Neural cell (in vitro differentiated cells): ENCODE data around the gene PCCA.

Experiments used
- EP300 ChIP-seq: fragments of 450-650 bp; conservative IDR thresholded peaks from 2 replicates; pipeline ENCODE4 v1.6.1; 2014; ENCODE audit warnings: antibody characterized with exemption, mild to moderate bottlenecking, moderate library complexity; ENCODE audit not compliant: poor library complexity, severe bottlenecking
- EZH2 ChIP-seq: fragments of 200-600, 300-800 bp; shearing (Covaris generic), sonication (generic); IDR thresholded peaks from 2 replicates; pipeline ENCODE4 v1.6.1; 2014; ENCODE audit warnings: antibody characterized with exemption, low read length, borderline replicate concordance, mild to moderate bottlenecking; ENCODE audit not compliant: insufficient read depth, poor library complexity, severe bottlenecking
- TAF1 ChIP-seq: IDR thresholded peaks from 2 replicates; pipeline ENCODE4 v1.6.1; 2012; ENCODE audit warnings: low read depth
- TF ChIP-seq, protein P1 (sequence below): fragments of 450-650 bp; IDR thresholded peaks from 2 replicates; pipeline ENCODE4 v1.5.1; 2014; ENCODE audit warnings: antibody characterized with exemption, mild to moderate bottlenecking, moderate library complexity; ENCODE audit not compliant: poor library complexity, severe bottlenecking

DNA sequence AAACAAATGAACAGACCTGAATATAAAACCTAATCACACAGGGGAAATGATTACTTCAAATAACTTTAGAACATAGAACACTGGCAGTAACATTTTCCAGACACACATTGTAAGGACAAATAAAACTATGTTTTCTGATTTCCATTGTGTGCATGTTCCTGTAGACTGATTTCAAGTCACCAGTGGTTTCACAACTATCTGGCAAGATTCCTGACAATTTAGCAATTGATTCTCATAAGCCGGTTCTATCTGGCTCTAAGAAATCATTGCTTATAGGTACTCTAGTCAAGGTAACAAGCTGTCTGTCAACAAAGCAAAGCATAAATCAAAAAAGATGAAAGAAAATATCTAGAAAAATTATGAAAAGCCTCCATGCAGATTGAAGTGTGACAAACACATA lies 19.6 kb upstream of the PCCA start:
- TF ChIP-seq, protein P1, sequence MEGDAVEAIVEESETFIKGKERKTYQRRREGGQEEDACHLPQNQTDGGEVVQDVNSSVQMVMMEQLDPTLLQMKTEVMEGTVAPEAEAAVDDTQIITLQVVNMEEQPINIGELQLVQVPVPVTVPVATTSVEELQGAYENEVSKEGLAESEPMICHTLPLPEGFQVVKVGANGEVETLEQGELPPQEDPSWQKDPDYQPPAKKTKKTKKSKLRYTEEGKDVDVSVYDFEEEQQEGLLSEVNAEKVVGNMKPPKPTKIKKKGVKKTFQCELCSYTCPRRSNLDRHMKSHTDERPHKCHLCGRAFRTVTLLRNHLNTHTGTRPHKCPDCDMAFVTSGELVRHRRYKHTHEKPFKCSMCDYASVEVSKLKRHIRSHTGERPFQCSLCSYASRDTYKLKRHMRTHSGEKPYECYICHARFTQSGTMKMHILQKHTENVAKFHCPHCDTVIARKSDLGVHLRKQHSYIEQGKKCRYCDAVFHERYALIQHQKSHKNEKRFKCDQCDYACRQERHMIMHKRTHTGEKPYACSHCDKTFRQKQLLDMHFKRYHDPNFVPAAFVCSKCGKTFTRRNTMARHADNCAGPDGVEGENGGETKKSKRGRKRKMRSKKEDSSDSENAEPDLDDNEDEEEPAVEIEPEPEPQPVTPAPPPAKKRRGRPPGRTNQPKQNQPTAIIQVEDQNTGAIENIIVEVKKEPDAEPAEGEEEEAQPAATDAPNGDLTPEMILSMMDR, result no peak
- TF ChIP-seq TAF1 (no peak), EZH2 (no peak), EP300 (no peak)
